GM21381 (cell line): ENCODE results near the gene CSKMT.
"Not testable (repeated sequence)": the region's sequence is repeated elsewhere in the genome, so short reads cannot be mapped to it uniquely, and the experiment has no call there.

Experiments
- ATAC-seq: cut with Tn5 transposase; IDR thresholded peaks from one replicate; pipeline ENCODE4 v1.9.1; 2021; ENCODE audit warnings: mild to moderate bottlenecking, moderate library complexity; ENCODE audit not compliant: unreplicated experiment

CSKMT gene

DNA sequence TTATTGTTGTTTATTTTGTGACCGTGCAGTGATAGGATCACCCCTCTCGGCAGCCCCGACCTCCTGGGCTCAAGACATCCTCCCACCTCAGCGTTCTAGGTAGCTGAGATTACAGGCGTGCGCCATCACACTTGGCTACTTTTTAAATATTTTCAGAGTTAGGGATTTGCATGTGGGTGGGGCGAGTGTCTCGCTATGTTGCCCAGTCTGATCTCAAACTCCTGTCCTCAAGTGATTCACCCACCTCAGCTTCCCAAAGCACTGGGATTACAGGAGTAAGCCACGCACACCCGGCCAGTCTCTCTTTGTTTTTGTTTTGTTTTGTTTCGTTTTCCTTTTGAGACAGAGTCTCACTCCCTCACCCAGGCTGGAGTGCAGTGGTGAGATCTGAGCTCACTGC lies 10.8 kb upstream of the CSKMT start:
- ATAC-seq = no peak

DNA sequence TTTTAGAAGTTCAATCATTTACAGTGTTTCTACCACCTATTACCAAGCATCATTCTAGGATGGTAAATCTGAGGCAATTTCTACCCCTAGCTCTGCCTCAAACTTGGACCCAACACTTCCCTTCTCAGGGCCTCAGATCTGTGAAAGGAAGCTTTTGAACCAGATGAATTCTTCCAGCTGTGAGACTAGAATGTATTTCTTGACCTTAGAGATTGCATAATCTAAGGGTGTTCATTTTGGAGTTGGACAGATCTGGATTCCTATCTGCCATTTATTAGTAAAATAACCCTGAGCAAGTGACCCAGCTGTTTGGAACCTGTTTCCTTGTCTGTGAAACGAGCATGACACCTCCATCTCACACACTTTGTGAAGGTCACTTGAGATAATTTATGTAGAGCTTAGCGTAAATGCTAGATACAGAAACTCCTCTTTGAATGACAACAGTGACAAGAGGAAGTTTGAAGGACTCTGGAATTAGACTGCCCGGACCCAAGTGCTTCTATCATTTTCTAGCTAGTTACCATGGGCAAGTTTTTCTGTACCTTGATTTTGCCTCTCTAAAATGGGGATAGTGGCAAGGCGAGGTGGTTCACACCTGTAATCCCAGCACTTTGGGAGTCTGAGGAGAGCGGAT lies 8.2 kb upstream of the CSKMT start:
- ATAC-seq = no peak

DNA sequence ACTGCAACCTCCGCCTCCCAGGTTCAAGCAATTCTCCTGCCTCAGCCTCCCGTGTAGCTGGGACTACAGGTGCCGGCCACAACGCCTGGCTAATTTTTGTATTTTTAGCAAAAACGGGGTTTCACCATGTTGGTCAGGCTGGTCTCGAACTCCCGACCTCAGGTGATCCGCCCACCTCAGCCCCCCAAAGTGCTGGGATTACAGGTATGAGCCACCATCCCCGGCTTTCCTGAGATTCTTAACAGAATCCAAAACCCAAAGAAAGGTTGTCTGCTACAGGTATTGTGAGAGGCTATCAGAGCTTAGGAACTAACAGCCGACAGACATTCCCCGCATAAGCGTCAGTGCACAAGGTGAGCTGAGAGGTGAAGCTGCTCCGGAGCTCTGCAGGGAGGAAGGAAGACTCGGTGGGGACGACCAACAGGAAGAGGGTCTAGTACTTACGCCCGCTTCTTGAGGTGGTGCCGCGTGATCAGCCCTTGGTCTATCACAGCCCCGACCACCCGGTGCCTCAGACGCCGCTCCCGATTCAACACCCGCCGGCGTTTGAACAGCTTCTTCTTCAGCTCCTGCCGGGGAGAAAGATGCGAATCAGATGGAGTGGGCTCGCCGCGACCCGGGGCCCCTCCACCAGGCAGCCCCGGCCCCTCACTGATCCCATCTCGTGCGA lies 572 bp upstream of the CSKMT start:
- ATAC-seq = peak; percentile 7

DNA sequence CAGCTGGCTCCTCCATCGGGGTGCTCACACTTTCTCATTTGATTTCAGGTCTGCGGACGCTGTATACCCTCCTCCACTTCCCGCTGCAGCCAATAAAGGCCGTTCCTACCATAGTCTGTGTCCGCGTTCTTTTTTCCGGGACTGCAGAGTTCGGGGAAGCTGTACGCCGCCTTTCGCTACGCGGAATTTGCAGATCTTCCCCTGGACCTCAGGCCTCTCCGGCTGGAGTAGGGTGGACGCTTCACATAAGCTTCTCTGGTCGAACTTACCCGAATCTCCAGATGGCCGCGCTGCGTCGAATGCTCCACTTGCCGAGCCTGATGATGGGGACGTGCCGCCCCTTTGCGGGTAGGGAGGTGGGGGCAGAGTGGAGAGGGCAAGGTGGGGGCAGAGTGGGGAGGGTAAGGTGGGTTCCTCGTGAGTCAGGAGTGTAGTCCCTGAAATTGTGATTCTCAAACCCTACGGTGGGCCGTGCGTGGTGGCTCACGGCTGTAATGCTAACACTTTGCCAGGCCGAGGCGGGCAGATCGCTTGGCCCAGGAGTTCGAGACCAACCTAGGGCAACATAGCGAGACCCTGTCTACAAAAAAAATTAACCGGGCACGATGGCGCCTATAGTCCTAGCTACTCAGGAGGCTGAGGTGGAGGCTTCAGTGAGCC lies 617 bp downstream of the CSKMT start:
- ATAC-seq = peak; percentile 13

DNA sequence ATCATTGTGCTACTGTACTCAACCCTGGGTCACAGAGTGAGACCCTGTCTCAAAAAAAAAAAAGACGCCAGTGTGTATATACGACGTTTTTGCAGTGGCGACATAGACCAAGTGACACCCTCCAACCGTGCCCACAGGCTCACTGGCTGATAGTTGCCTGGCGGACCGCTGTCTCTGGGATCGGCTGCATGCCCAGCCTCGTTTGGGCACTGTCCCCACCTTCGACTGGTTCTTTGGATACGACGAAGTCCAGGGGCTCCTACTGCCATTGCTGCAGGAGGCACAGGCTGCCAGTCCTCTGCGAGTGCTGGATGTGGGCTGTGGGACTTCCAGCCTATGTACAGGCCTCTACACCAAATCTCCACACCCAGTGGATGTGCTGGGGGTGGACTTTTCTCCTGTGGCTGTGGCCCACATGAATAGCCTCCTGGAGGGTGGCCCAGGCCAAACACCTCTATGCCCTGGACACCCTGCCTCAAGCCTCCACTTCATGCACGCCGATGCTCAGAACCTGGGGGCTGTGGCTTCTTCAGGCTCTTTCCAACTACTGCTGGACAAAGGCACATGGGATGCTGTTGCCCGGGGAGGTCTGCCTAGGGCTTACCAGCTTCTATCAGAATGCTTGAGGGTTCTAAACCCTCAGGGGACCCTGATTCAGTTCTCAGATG lies 1.3 kb downstream of the CSKMT start:
- ATAC-seq = no peak

DNA sequence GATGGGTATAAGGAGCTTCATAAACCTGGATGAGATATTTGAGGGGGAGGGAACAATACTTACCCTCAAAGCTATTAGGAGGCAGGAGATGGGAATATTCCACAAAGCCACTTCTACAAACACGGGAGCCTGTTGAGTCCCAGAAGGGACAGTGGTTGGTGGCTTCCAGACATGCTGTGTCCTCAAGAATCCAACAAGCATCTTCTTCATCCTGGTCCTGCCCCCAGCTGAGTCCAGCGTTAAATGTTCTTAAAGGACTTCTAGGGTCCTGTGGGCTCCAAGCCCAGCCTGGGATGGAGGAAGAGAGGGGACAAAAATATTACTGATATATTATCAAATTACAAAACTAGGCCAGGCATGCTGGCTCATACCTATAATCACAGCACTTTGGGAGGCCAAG lies 2.3 kb downstream of the CSKMT start:
- ATAC-seq = no peak

DNA sequence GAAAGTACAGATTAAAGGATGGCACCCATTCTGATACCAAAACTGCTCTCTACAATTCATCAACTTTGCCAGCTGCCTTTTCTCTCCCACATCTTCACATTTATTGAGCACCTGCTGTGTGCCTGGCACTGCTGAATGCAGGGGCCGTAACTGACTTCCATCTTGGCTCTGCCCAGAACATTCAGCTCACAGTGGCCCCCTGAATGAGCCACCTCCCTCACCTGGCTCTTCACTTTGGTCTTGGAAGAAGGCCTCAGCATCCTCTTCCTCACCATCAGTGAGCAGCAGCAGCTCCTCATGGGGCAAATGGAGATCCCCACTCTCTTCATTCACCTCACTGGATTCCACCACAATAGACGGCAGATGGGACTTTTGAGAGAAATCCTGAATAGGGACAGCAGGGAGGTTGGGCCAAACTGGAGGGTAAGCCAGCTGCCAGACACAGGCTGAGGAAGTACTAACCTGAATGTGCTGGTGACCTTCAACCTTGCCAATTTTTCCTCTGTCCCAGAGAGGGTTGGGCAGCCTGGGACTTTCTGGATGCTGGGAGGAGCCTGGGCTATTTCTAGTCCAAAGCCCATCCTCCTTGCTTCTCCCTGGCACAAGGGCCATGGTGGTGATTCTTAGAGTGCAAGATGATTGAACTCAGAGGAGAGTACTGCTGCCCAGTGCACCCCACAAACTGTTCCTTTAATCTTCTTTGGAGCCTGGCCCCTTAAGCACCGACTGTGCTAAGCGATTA lies 4.5 kb downstream of the CSKMT start:
- no peak for ATAC-seq

DNA sequence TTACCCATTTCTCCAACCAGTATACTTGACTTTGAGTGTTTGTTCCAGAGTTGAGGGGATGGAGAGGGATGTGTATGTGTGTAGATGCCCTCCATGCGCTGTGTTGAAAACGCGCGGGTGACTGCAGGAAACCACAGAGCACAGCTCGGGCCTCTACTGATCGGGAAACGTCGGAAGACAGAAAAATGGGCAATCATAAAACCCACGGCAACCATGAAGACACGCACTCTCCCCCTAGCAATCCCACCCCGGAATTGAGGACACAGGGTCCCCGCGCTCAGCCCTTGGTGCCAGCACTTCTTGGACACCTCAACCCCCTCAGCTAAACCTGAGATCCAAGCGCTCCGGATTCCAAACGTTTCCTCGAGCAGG lies 6.1 kb downstream of the CSKMT start:
- peak; percentile 17 for ATAC-seq

DNA sequence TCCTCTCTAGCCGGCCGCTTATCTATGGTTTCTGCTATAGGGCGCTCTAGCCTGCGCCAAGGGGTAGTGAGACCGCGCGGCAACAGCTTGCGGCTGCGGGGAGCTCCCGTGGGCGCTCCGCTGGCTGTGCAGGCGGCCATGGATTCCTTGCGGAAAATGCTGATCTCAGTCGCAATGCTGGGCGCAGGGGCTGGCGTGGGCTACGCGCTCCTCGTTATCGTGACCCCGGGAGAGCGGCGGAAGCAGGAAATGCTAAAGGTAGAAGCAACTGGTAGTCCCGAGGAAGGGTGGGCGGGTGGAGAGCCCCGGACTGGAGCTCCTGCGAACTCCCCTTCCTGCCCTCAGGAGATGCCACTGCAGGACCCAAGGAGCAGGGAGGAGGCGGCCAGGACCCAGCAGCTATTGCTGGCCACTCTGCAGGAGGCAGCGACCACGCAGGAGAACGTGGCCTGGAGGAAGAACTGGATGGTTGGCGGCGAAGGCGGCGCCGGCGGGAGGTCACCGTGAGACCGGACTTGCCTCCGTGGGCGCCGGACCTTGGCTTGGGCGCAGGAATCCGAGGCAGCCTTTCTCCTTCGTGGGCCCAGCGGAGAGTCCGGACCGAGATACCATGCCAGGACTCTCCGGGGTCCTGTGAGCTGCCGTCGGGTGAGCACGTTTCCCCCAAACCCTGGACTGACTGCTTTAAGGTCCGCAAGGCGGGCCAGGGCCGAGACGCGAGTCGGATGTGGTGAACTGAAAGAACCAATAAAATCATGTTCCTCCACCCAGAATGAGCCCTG lies 6.7 kb downstream of the CSKMT start, which contains the start of the genes LBHD1 and UQCC3:
TSS of gene LBHD1 (minus strand) at position 660 of the 782 bp plus-strand sequence. CDS start 2,236 bp downstream, outside the sequence.
TSS of gene UQCC3 (plus strand) at position 66 of the 782 bp plus-strand sequence. CDS start at position 139, 73 bp downstream.
- peak; percentile 46 for ATAC-seq

DNA sequence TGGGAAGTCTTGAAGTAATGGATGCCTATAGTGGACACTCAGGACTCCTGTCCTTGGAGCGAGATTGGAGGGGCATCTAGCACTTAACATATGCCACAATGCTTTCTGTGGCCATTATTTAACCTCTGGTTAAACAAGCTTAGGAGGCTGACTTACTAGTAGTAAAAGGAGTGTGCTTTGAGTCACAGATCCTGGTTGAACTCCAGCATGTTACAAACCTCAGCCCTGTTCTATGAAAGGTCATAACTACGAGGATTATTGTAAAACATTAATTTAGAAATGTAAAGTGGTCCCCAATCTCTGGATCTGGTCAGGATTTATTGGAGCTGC lies 8.0 kb downstream of the CSKMT start:
- no peak for ATAC-seq

DNA sequence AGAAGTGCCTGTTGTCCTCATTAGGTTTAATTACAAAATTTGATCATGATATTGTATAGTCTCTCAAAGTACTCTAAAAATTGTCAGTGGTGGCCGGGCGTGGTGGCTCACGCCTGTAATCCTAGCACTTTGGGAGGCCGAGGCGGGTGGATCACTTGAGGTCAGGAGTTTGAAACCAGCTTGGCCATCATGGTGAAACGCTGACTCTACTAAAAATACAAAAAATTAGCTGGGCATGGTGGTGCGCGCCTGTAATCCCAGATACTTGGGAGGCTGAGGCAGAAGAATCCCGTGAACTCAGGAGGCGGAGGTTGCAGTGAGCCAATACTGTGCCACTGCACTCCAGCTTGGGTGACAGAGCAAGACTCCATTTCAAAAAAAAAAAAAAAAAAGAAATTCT lies 10.3 kb downstream of the CSKMT start:
- not testable (repeated sequence) for ATAC-seq

DNA sequence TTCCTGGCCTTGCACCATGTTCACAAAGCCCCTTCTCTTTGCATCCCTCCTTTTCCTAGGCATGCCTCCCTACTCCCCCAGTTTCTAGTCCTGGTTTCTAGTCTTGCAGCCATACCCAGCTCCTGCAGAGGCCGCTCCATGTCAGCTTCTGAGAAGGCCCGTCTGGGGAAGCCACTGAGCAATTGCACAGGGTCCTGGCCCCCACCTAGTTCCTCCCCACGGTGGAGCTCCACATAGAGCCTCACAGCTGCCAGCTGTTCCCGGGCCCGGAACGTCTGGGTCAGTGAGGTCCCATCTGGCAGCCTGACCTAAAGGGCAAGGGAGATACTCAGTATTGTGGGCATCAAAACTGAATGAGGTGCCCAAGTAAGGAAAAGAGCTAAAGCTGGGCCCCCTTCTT lies 11.6 kb downstream of the CSKMT start:
- no peak for ATAC-seq

DNA sequence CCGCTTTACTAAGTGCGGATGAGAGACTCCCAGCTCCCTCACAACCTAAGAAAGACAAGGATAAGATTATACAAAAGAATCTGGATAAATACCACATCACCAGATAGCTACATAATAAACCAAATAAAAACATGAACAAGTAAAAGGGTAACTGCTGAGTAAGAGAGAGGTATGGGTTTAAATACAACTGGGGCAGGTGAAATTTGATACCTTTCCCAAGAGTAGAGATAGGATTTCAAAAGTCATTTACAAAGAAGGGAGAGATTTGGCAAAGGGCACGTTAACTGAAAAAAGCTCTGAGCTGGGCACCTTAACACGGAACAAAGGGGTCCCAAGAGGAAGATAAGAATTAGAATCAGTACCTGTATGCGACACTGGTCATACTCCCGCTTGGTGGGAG lies 12.0 kb downstream of the CSKMT start:
- no peak for ATAC-seq

DNA sequence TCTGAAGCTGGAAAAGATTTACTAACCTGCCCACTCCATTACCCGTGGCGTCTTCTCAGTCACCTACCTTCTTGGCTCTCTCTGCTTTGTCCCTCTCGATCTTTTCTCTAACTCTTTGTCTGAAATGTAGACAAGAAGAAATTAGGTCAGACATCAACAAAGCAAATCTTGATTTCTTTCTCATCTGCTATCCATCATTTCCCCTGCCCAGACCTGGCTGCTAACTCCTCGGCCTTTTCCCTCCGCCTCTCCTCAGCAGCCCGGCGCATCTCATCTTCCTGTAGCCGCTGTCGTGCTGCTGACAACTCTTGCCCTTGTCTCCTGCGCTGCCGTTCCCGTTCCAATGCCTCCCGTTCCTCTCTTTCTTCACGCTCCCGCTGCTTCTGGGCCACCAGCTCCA lies 12.6 kb downstream of the CSKMT start:
- ATAC-seq = no peak

DNA sequence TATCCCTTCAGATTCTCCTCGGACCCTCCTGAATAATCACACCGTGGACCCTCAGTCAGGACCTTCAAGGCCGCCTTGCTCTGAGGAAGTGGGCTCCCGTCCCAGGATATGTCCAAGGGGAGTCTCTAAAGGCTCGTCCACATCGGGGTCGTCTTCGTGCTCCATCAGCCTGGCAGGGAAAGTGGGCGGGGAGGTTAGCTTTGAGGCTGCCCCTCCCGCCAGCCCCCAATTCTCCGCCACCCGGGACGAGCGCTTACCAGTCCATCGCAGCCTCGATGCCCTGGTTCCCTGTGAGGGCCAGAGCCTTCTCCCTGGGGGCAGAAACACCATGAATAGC lies 13.3 kb downstream of the CSKMT start:
- peak; percentile 17 for ATAC-seq

DNA sequence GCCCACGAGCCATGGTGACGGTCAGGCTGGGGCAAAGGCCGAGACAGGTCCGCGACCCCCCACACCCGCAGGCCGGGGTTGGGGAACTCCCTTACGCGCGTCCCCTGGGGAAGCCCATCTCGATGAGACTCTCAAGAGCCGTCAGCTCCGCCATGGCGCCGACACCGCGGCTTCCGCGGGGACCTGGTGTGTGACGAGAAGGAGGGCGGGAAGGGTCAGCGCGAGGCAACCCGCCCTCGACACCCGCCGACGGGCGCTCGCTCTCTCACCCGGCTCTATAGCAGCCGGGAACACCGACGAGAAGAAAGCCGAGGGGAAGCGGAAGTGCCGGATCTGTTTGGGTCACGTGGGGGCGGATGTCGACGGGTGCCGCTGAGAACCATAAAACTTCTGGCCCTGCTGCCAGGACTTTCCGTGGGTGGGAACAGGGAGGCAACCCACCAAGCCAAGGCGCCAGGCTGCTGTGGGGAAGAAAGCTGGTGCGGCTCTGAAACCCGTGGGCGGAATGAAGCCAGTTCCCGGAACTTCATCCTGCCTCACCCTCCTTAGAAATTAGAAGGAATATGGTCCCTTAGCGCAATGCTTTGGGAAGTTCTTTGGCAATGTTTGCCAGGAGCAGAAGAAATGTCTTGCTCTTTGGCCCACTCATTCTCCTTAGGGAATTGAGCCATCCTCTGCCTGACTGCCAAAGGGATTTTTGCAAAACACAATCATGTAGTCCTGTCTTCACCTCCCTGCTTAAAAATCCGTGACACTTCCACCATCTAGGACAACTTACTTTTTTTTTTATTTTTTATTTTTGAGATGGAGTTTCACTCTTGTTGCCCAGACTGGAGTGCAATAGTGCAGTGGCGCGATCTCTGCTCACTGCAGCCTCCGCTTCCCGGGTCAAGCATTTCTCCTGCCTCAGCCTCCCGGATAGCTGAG lies 13.9 kb downstream of the CSKMT start, which contains the start of gene UBXN1:
TSS of gene UBXN1 (minus strand) at position 304 of the 927 bp plus-strand sequence. CDS start at position 154, 150 bp downstream.
- ATAC-seq = peak; percentile 59

DNA sequence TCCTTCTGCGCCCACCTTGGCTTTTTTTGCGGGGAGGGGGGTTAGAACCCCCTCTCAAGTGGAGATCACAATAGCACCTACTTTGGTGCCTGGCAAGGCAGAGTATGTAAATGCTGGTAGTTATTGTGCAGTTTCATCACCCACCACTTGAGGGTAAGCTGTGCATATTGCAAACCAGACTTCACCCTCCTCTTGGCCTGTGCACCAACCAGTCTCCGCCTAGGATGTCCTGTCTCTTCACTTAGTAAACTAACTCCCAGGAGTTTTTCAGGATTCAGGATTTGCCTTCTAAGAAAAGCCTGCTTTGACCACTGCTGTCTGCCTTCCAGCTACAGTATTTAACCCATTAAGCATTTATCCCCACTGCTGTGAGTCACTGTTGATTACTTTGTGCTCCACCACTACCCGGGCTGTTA lies 15.7 kb downstream of the CSKMT start:
- no peak for ATAC-seq

DNA sequence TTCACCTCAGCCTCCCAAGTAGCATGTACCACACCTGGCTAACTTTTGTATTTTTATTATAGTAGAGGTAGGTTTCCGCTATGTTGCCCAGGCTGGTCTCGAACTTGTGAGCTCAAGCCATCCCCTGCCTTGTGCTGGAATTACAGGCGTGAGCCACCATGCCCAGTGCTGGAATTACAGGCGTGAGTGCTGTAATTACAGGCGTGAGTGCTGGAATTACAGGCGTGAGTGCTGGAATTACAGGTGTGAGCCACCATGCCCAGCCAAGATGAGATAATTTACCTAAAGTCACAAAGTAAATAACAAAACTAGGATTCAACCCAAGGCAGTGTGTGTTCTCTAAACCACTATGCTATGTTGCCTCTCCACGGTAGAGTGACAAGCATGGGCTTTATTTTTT lies 17.4 kb downstream of the CSKMT start:
- no peak for ATAC-seq
